Adrenal gland (tissue), 5 donors: ENCODE results near the gene ATP9B.

ENCODE experiments used
- CTCF ChIP-seq, 6 experiments: fragments of 450-650 bp in 4 of 6; fragments of 200-600 bp in 2 of 6; sonication (generic) in 1 of 6; IDR thresholded peaks; 1 replicate in 5 of 6; 2 replicates in 1 of 6; pipeline versions ENCODE4 v1.5.1 to v1.8.0; 2016 to 2021; ENCODE audit warnings: antibody characterized with exemption in 6 of 6, mild to moderate bottlenecking in 2 of 6, moderate library complexity in 1 of 6
- POLR2A ChIP-seq, 2 donors: fragments of 450-650 bp; IDR thresholded peaks; one replicate each; pipeline ENCODE4 v1.6.1; 2017; ENCODE audit warnings: antibody characterized with exemption in 2 of 2, mild to moderate bottlenecking in 2 of 2, moderate library complexity in 1 of 2
- donor health status: DM: no; HTN: no; CAD: no.

DNA sequence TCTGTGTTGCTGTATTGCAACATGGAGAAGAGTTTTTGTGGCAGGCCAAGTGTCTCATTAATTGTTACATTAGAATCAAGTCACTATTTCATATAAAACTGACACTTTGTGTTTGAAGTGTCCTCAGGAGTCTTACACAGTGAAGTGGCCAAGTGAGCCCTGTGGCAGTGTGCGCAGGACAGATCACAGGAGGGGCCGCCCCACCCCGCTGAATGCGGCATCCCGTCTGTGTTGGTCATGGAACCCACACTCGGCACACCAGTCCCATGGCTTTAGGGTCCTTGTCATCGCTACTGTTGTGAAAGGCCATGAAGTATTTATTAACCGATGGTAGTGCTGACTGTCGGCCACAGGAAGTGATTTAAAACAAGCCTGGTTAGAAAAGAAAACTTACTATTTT lies 181.8 kb downstream of the ATP9B start:
- TF ChIP-seq CTCF (IDR thresholded peaks at IDR 0.05) (no peak), POLR2A (IDR thresholded peaks at IDR 0.05) (no peak)
